ENCODE data around the gene DAND5. TPM values are rescaled to one million over a fixed set of nuclear protein-coding genes. Genes with fewer than 3 reads are reported as not detected.

Gene DAND5
- total RNA-seq, 1 donor from 2014 or later = not detected

- no peak for FAIRE-seq
- peak overlapping the region; percentile 97 for H3K4me2 ChIP-seq (ENCODE audit: low read length)
Measured at GRCh38 chr19:12983542-12984142, 14.3 kb downstream of the DAND5 start.

GRCh38 chr19:12984143-12984627 is 14.8 kb downstream of the DAND5 start:
- peak; percentile 44 for DNase-seq (ENCODE audit: low read depth)
- H3K4me2 ChIP-seq (ENCODE audit: low read length) = peak overlapping the region; percentile 97
- Mint-ChIP-seq H3K9me3 (ENCODE audit: unreplicated experiment) (no peaks in the 10 kb centered on the region), H3K4me1 (ENCODE audit: low read depth, unreplicated experiment) (peaks cover 2% of the 10 kb centered on the region), H3K36me3 (ENCODE audit: low read depth, unreplicated experiment) (peaks cover 2% of the 10 kb centered on the region), H3K27ac (ENCODE audit: unreplicated experiment) (no peak overlapping the region), H3K4me3 (ENCODE audit: unreplicated experiment) (no peak overlapping the region), H3K27me3 (ENCODE audit: low read depth, unreplicated experiment) (peaks cover 31% of the 10 kb centered on the region)
- H3K4me3 ChIP-seq (ENCODE audit: insufficient read depth, low read depth, low read length) = no peak overlapping the region
- H3K36me3 ChIP-seq (ENCODE audit: insufficient read depth, low read length) = no peaks in the 10 kb centered on the region
- H3K27me3 ChIP-seq (ENCODE audit: insufficient read depth, low read length) = no peaks in the 10 kb centered on the region
- H2AFZ ChIP-seq (ENCODE audit: low read depth, low read length) = no peak overlapping the region
- no peaks in the 10 kb centered on the region for H3K79me2 ChIP-seq (ENCODE audit: insufficient read depth, low read length)
- H3K9me3 ChIP-seq (ENCODE audit: insufficient read depth, low read depth, low read length) = no peaks in the 10 kb centered on the region
- H4K20me1 ChIP-seq (ENCODE audit: insufficient read depth, low read length) = no peaks in the 10 kb centered on the region
- no peak overlapping the region for H3K9ac ChIP-seq (ENCODE audit: low read length)
- H3K4me1 ChIP-seq (ENCODE audit: insufficient read depth, low read length) = peaks cover 18% of the 10 kb centered on the region
- TF ChIP-seq EZH2 (IDR thresholded peaks at IDR 0.05; ENCODE audit: insufficient read depth, low read length) (no peak), CTCF (IDR thresholded peaks at IDR 0.05; ENCODE audit: insufficient read depth, low read depth, low read length) (no peak)
- FAIRE-seq = no peak
- H3K27ac ChIP-seq (ENCODE audit: low read depth, low read length) = no peak overlapping the region

More at GRCh38 chr19:12983542-12984142, 14.3 kb downstream of the DAND5 start:
- H3K4me3 Mint-ChIP-seq (ENCODE audit: unreplicated experiment) = no peak overlapping the region
- no peaks in the 10 kb centered on the region for H3K9me3 Mint-ChIP-seq (ENCODE audit: unreplicated experiment)
- H3K9me3 ChIP-seq (ENCODE audit: insufficient read depth, low read depth, low read length) = no peaks in the 10 kb centered on the region
- H3K27ac ChIP-seq (ENCODE audit: low read depth, low read length) = peak overlapping the region; percentile 38
- peaks cover 18% of the 10 kb centered on the region for H3K4me1 ChIP-seq (ENCODE audit: insufficient read depth, low read length)
- DNase-seq (ENCODE audit: low read depth) = peak; percentile 41
- peaks cover 34% of the 10 kb centered on the region for H3K27me3 Mint-ChIP-seq (ENCODE audit: low read depth, unreplicated experiment)
- peak overlapping the region; percentile 60 for H2AFZ ChIP-seq (ENCODE audit: low read depth, low read length)
- H3K27me3 ChIP-seq (ENCODE audit: insufficient read depth, low read length) = no peaks in the 10 kb centered on the region
- no peak overlapping the region for H3K27ac Mint-ChIP-seq (ENCODE audit: unreplicated experiment)
- TF ChIP-seq EZH2 (IDR thresholded peaks at IDR 0.05; ENCODE audit: insufficient read depth, low read length) (no peak), CTCF (IDR thresholded peaks at IDR 0.05; ENCODE audit: insufficient read depth, low read depth, low read length) (peak; percentile 58)
- no peaks in the 10 kb centered on the region for H3K36me3 ChIP-seq (ENCODE audit: insufficient read depth, low read length)
- peaks cover 2% of the 10 kb centered on the region for H3K36me3 Mint-ChIP-seq (ENCODE audit: low read depth, unreplicated experiment)
- H3K4me1 Mint-ChIP-seq (ENCODE audit: low read depth, unreplicated experiment) = peaks cover 2% of the 10 kb centered on the region
- H3K4me3 ChIP-seq (ENCODE audit: insufficient read depth, low read depth, low read length) = peak overlapping the region; percentile 48
- H3K79me2 ChIP-seq (ENCODE audit: insufficient read depth, low read length) = no peaks in the 10 kb centered on the region
- no peaks in the 10 kb centered on the region for H4K20me1 ChIP-seq (ENCODE audit: insufficient read depth, low read length)
- H3K9ac ChIP-seq (ENCODE audit: low read length) = peak overlapping the region; percentile 84

- Histone ChIP-seq H3K79me2 (ENCODE audit: insufficient read depth, low read length) (no peaks in the 10 kb centered on the region), H3K9me3 (ENCODE audit: insufficient read depth, low read depth, low read length) (no peaks in the 10 kb centered on the region), H3K4me2 (ENCODE audit: low read length) (peak overlapping the region; percentile 97), H2AFZ (ENCODE audit: low read depth, low read length) (no peak overlapping the region), H3K27me3 (ENCODE audit: insufficient read depth, low read length) (no peaks in the 10 kb centered on the region), H3K27ac (ENCODE audit: low read depth, low read length) (no peak overlapping the region), H3K4me3 (ENCODE audit: insufficient read depth, low read depth, low read length) (no peak overlapping the region), H4K20me1 (ENCODE audit: insufficient read depth, low read length) (no peaks in the 10 kb centered on the region), H3K36me3 (ENCODE audit: insufficient read depth, low read length) (no peaks in the 10 kb centered on the region), H3K4me1 (ENCODE audit: insufficient read depth, low read length) (peaks cover 18% of the 10 kb centered on the region), H3K9ac (ENCODE audit: low read length) (peak overlapping the region; percentile 27)
- no peaks in the 10 kb centered on the region for H3K9me3 Mint-ChIP-seq (ENCODE audit: unreplicated experiment)
- peaks cover 2% of the 10 kb centered on the region for H3K4me1 Mint-ChIP-seq (ENCODE audit: low read depth, unreplicated experiment)
- H3K27ac Mint-ChIP-seq (ENCODE audit: unreplicated experiment) = no peak overlapping the region
- H3K36me3 Mint-ChIP-seq (ENCODE audit: low read depth, unreplicated experiment) = peaks cover 2% of the 10 kb centered on the region
- peaks cover 27% of the 10 kb centered on the region for H3K27me3 Mint-ChIP-seq (ENCODE audit: low read depth, unreplicated experiment)
- no peak overlapping the region for H3K4me3 Mint-ChIP-seq (ENCODE audit: unreplicated experiment)
- no peak for DNase-seq (ENCODE audit: low read depth)
- TF ChIP-seq CTCF (IDR thresholded peaks at IDR 0.05; ENCODE audit: insufficient read depth, low read depth, low read length) (no peak), EZH2 (IDR thresholded peaks at IDR 0.05; ENCODE audit: insufficient read depth, low read length) (no peak)
- FAIRE-seq = no peak
Measured at GRCh38 chr19:12984683-12985048, 15.3 kb downstream of the DAND5 start.

All from astrocyte (in vitro differentiated cells and primary cell).